Right lobe of liver (tissue), 4 donors: ENCODE measurements around the gene VHLL.

Source experiments
- POLR2A ChIP-seq: fragments of 450-650 bp; IDR thresholded peaks from one replicate; pipeline ENCODE4 v1.6.1; 2017; ENCODE audit warnings: antibody characterized with exemption, mild to moderate bottlenecking
- TF ChIP-seq, protein P1 (sequence below), 4 donors: fragments of 200-600 bp in 3 of 4; fragments of 450-650 bp in 1 of 4; IDR thresholded peaks; one replicate each; pipeline versions ENCODE4 v1.5.1 to v1.8.0; 2016 to 2022; ENCODE audit warnings: antibody characterized with exemption in 4 of 4, mild to moderate bottlenecking in 2 of 4
- donor health status: DM: no; HTN: no; CAD: no.
- donor health status: DM: no; HTN: no; CAD: no.
- donor health status: DM: no; HTN: yes; CAD: no.

DNA sequence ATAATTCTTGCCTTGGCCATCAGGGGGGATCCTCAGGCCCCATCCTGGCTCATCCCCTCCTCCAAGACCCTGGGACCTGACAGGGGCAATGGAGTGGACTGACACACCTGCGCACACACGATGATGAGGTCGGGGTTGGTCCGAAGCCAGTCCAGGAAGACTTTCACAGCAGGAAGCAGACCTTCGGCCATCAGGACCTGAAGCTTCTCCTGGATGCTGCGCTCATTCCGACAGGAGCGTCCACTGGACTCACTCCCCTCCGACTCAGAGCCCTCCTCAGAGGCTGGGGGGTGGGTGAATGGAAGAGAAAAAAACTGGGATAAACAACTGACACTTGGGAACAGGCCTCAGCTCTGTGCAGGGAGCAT lies 35.8 kb downstream of the VHLL start:
- TF ChIP-seq POLR2A, result no peak
- TF ChIP-seq, protein P1, sequence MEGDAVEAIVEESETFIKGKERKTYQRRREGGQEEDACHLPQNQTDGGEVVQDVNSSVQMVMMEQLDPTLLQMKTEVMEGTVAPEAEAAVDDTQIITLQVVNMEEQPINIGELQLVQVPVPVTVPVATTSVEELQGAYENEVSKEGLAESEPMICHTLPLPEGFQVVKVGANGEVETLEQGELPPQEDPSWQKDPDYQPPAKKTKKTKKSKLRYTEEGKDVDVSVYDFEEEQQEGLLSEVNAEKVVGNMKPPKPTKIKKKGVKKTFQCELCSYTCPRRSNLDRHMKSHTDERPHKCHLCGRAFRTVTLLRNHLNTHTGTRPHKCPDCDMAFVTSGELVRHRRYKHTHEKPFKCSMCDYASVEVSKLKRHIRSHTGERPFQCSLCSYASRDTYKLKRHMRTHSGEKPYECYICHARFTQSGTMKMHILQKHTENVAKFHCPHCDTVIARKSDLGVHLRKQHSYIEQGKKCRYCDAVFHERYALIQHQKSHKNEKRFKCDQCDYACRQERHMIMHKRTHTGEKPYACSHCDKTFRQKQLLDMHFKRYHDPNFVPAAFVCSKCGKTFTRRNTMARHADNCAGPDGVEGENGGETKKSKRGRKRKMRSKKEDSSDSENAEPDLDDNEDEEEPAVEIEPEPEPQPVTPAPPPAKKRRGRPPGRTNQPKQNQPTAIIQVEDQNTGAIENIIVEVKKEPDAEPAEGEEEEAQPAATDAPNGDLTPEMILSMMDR (IDR thresholded peaks at IDR 0.05), result no peak
